HepG2 (cell line): ENCODE data around the gene TM4SF18. TPM values are rescaled to one million over a fixed set of nuclear protein-coding genes. Genes with fewer than 3 reads are reported as not detected.

Experiments
- ATAC-seq: fragments of 200-7000 bp; cut with Tn5 transposase; 3 replicates; pipeline ENCODE4 v1.9.1; 2020; ENCODE audit warnings: mild to moderate bottlenecking, moderate library complexity
- BruUV-seq: library from RNA; stranded (reverse); fragments of 400-500 nt; replicated peaks from 2 replicates; lab custom pipeline; 2021; lab: Mats Ljungman, UMichigan
- CTCF ChIA-PET: fragments of 300-600 bp; formaldehyde crosslinking; extraction: SDS; loops from one replicate; lab custom pipeline; 2021; ENCODE audit warnings: low total read pairs, inconsistent platforms, low intra/inter-chr PET ratio; lab: Yijun Ruan, JAX
- POLR2A ChIA-PET: fragments of 350-600 bp; sonication (Branson Sonifier 250); formaldehyde crosslinking; loops from one replicate; lab custom pipeline; 2020; ENCODE audit warnings: antibody characterized with exemption, inconsistent platforms; lab: Yijun Ruan, JAX
- DNase-seq: peaks from one replicate; pipeline ENCODE4 v3.0.0-alpha.2; 2015; ENCODE audit warnings: low spot score
- FAIRE-seq: peaks from 3 replicates; lab custom pipeline; 2011; peaks lifted over from hg19 to GRCh38; lab: Jason Lieb, UNC
- H2AFZ ChIP-seq: one replicate; pipeline ENCODE4 v1.6.1; 2011; ENCODE audit warnings: low read length, inconsistent platforms
- H3K27ac ChIP-seq: fragments of 300-600 bp; 3 replicates; pipeline ENCODE4 v1.8.0; 2011; ENCODE audit warnings: mixed run types, mild to moderate bottlenecking, mixed read lengths, low read length, inconsistent platforms; ENCODE audit not compliant: insufficient read depth; ENCODE audit errors: extremely low read length
- H3K27me3 ChIP-seq, 2 experiments: fragments of 200-600 bp in 1 of 2; 2 replicates in 1 of 2; 3 replicates in 1 of 2; pipeline versions ENCODE4 v1.6.0 to v1.8.0; 2011; ENCODE audit warnings: low read length in 2 of 2, mild to moderate bottlenecking in 2 of 2, moderate library complexity in 2 of 2, inconsistent platforms in 1 of 2; ENCODE audit not compliant: insufficient read depth in 2 of 2, control insufficient read depth in 1 of 2
- H3K36me3 ChIP-seq, 2 experiments: fragments of 200-600 bp in 1 of 2; replicated peaks in 1 of 2; 2 replicates in 1 of 2; 3 replicates in 1 of 2; pipeline versions ENCODE4 v1.5.1 to v1.8.0; 2011; ENCODE audit warnings: low read length in 2 of 2, inconsistent platforms in 1 of 2; ENCODE audit not compliant: insufficient read depth in 2 of 2, control insufficient read depth in 1 of 2
- H3K4me1 ChIP-seq: 2 replicates; pipeline ENCODE4 v1.5.1; 2012; ENCODE audit warnings: low read length, inconsistent platforms; ENCODE audit not compliant: insufficient read depth
- H3K4me2 ChIP-seq: 2 replicates; pipeline ENCODE4 v1.6.0; 2011; ENCODE audit warnings: low read depth, low read length, inconsistent platforms
- H3K4me3 ChIP-seq, 3 experiments: fragments of 200-600 bp in 1 of 3; sonication (generic), shearing (Covaris generic) in 1 of 3; replicated peaks in 1 of 3; 2 replicates each; pipeline ENCODE4 v1.5.1; 2011 to 2016; ENCODE audit warnings: low read length in 3 of 3, inconsistent platforms in 2 of 3, low read depth in 2 of 3, mild to moderate bottlenecking in 2 of 3, control low read depth in 1 of 3, mixed read lengths in 1 of 3; ENCODE audit not compliant: insufficient read depth in 1 of 3
- H3K79me2 ChIP-seq: one replicate; pipeline ENCODE4 v1.6.1; 2011; ENCODE audit warnings: low read length, inconsistent platforms; ENCODE audit not compliant: insufficient read depth
- H3K9ac ChIP-seq: 2 replicates; pipeline ENCODE4 v1.6.0; 2011; ENCODE audit warnings: mild to moderate bottlenecking, low read depth, low read length, inconsistent platforms; ENCODE audit not compliant: insufficient read depth
- H3K9me3 ChIP-seq: 2 replicates; pipeline ENCODE4 v1.5.1; 2012; ENCODE audit warnings: mild to moderate bottlenecking, low read length
- H4K20me1 ChIP-seq: 2 replicates; pipeline ENCODE4 v1.6.0; 2011; ENCODE audit warnings: inconsistent platforms, mild to moderate bottlenecking, low read length, moderate library complexity; ENCODE audit not compliant: insufficient read depth
- AGO2 ChIP-seq: fragments of 200-400 bp; formaldehyde crosslinking; optimal IDR thresholded peaks from 2 replicates; pipeline ENCODE3; 2017; ENCODE audit warnings: mild to moderate bottlenecking, low read depth, low read length, moderate library complexity
- FIP1L1 ChIP-seq: fragments of 200-400 bp; formaldehyde crosslinking; IDR thresholded peaks from 2 replicates; pipeline ENCODE4 v1.6.1; 2018; ENCODE audit warnings: low read depth, mild to moderate bottlenecking, low read length, moderate library complexity, borderline replicate concordance; ENCODE audit not compliant: insufficient read depth
- HNRNPL ChIP-seq: fragments of 200-400 bp; formaldehyde crosslinking; IDR thresholded peaks from 2 replicates; pipeline ENCODE4 v1.6.1; 2017; ENCODE audit warnings: mild to moderate bottlenecking, low read depth, low read length
- NR3C1 ChIP-seq: sonication (generic); formaldehyde crosslinking; IDR thresholded peaks from 2 replicates; pipeline ENCODE4 v1.4.0; 2020; ENCODE audit warnings: missing genetic modification reagents
- RAD21 ChIP-seq: fragments of 450-650 bp; formaldehyde crosslinking; IDR thresholded peaks from 2 replicates; pipeline ENCODE4 v1.5.0; 2020; ENCODE audit warnings: mild to moderate bottlenecking
- RBFOX2 ChIP-seq: fragments of 200-400 bp; formaldehyde crosslinking; IDR thresholded peaks from 2 replicates; pipeline ENCODE4 v1.6.1; 2017; ENCODE audit warnings: low read depth, mild to moderate bottlenecking, low read length
- TCF7 ChIP-seq: sonication (generic); IDR thresholded peaks from 2 replicates; pipeline ENCODE4 v1.6.1; 2016; ENCODE audit warnings: antibody characterized with exemption, low read depth
- ZC3H4 ChIP-seq: sonication (generic); formaldehyde crosslinking; IDR thresholded peaks from 2 replicates; pipeline ENCODE4 v1.4.0; 2020; ENCODE audit warnings: missing genetic modification reagents, borderline replicate concordance
- ZNF678 ChIP-seq: sonication (generic); formaldehyde crosslinking; IDR thresholded peaks from 2 replicates; pipeline ENCODE4 v1.4.0; 2020; ENCODE audit warnings: mild to moderate bottlenecking, missing genetic modification reagents
- ZNF749 ChIP-seq: sonication (generic); formaldehyde crosslinking; IDR thresholded peaks from 2 replicates; pipeline ENCODE4 v1.8.0; 2022; ENCODE audit warnings: mild to moderate bottlenecking, missing genetic modification reagents, moderate library complexity, borderline replicate concordance
- WGBS: methylation state at CpG from one replicate; pipeline ENCODE4 v1.1.6; 2017; ENCODE audit warnings: low lambda C conversion rate; 5-methylcytosine and 5-hydroxymethylcytosine counted together
- in situ Hi-C: cut with HindIII; loops from 2 replicates; pipeline ENCODE4 v1.10.0; 2017; ENCODE audit warnings: low pct_unique_long_range_greater_than_20kb; ENCODE audit not compliant: extremely low pct_ligation_motif_present
- intact Hi-C: fragments of 100-400 bp; cut with micrococcal nuclease; formaldehyde crosslinking; loops from one replicate; pipeline ENCODE4 v1.10.0; 2022; ENCODE audit not compliant: unreplicated experiment
- polyA plus RNA-seq, 8 experiments: library from polyadenylated mRNA; depleted of rRNA in 3 of 8; stranded (reverse) in 7 of 8; unstranded in 1 of 8; fragments of >200 nt; fragmentation: Illumina TruSeq in 4 of 8; extraction: Trizol in 4 of 8; gene quantifications; 2 replicates each; pipeline versions ENCODE4 v1.2.1 to v1.2.3, GENCODE V29; 2011 to 2016; ENCODE audit warnings: low read depth in 4 of 8, missing spikeins in 1 of 8, mixed read lengths in 1 of 8; ENCODE audit not compliant: insufficient read depth in 1 of 8
- total RNA-seq, 5 experiments: library from RNA; depleted of rRNA; stranded (reverse); fragments of >200 nt; fragmentation: Illumina TruSeq; extraction: Trizol; gene quantifications; 2 replicates each; pipeline ENCODE4 v1.2.3, GENCODE V29; 2016; ENCODE audit warnings: low read depth in 1 of 5
- TF ChIP-seq, protein P1 (sequence below): sonication (generic); formaldehyde crosslinking; IDR thresholded peaks from 2 replicates; pipeline ENCODE4 v1.5.1; 2020; ENCODE audit warnings: mild to moderate bottlenecking, missing genetic modification reagents
- TF ChIP-seq, protein P2 (sequence below): sonication (generic); formaldehyde crosslinking; IDR thresholded peaks from 2 replicates; pipeline ENCODE4 v1.4.0; 2020; ENCODE audit warnings: low read depth, mild to moderate bottlenecking, missing genetic modification reagents
- TF ChIP-seq, protein P3 (sequence below): sonication (generic); formaldehyde crosslinking; IDR thresholded peaks from 2 replicates; pipeline ENCODE4 v1.5.0; 2020; ENCODE audit warnings: mild to moderate bottlenecking, missing genetic modification reagents

TM4SF18 gene
- total and polyA plus RNA-seq, 2 of the 13 experiments (the other 11 are each of a cell fraction or from before 2014, with no cell fraction given): 0.15 TPM; not detected in 1

DNA sequence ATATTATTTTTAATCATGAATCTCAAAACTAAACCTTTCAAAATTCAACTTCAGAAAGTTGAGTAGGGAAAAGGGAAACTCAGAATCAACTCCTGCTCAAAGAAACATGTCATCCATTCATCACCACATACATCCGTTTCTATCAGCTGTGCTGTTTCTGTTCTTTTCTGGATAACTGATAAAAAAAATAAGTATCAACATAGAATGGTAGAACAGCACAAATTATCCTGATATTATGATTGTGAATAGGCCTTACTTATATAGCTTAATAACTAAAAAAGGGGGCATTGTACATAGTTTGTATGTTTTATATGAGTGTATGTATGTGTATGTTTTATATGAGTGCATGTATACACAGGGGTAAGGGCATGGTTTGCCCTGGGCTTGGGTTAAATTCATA is 41.0 kb upstream of the TM4SF18 start:
- POLR2A ChIA-PET: interaction anchor here (1.0 to 10.4 kb wide), 6 partner anchors 8 to 74 kb away, joined by 3 to 265 read pairs (median 14); no protein-coding TSS in a partner anchor
- no peak for ATAC-seq
- FAIRE-seq: no peak
- Histone ChIP-seq H3K4me3 (peak overlapping the region; percentile 78 to 97 (median 82)), H2AFZ (no peak overlapping the region), H3K9ac (peak overlapping the region; percentile 99), H3K36me3 (peaks cover 10 to 45% of the 10 kb centered on the region in 2 experiments), H3K27me3 (peaks cover 0 to 3% of the 10 kb centered on the region in 2 experiments; a peak in 1 of 5 replicates), H3K4me1 (peaks cover 74% of the 10 kb centered on the region), H3K79me2 (peaks cover 83% of the 10 kb centered on the region), H3K4me2 (peak overlapping the region; percentile 96), H3K27ac (peak overlapping the region; percentile 92), H3K9me3 (no peaks in the 10 kb centered on the region), H4K20me1 (peaks cover 11% of the 10 kb centered on the region; the same call in 1 of the 2 replicates)
- in situ Hi-C loops: no loop called here
- no peak for DNase-seq
- CTCF ChIA-PET: no interaction called here
- 34% methylated on average over 1 of the region's 1 CpG for WGBS
- no TSS peak for BruUV-seq
- TF ChIP-seq, protein P1, sequence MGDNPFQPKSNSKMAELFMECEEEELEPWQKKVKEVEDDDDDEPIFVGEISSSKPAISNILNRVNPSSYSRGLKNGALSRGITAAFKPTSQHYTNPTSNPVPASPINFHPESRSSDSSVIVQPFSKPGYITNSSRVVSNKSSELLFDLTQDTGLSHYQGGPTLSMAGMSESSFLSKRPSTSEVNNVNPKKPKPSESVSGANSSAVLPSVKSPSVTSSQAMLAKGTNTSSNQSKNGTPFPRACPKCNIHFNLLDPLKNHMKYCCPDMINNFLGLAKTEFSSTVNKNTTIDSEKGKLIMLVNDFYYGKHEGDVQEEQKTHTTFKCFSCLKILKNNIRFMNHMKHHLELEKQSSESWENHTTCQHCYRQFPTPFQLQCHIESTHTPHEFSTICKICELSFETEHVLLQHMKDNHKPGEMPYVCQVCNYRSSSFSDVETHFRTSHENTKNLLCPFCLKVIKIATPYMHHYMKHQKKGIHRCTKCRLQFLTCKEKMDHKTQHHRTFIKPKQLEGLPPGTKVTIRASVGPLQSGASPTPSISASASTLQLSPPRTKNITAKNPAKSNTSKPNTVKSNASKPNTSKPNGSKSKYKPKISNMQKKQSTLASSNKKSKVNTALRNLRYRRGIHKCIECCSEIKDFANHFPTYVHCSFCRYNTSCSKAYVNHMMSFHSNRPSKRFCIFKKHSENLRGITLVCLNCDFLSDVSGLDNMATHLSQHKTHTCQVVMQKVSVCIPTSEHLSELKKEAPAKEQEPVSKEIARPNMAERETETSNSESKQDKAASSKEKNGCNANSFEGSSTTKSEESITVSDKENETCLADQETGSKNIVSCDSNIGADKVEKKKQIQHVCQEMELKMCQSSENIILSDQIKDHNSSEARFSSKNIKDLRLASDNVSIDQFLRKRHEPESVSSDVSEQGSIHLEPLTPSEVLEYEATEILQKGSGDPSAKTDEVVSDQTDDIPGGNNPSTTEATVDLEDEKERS (CRISPR knock-in tag): no peak
- TF ChIP-seq ZC3H4: no peak
- no peak for TF ChIP-seq FIP1L1
- peak; percentile 58 for TF ChIP-seq RBFOX2
- no peak for TF ChIP-seq ZNF678 (CRISPR knock-in tag)
- TF ChIP-seq RAD21 (CRISPR knock-in tag): no peak
- peak; percentile 41 for TF ChIP-seq AGO2
- TF ChIP-seq HNRNPL: 0 out of 2 replicates have a peak, but pooled peaks have one; percentile 16
- TF ChIP-seq NR3C1 (CRISPR knock-in tag): no peak
- no peak for TF ChIP-seq ZNF749
- TF ChIP-seq TCF7: no peak
- TF ChIP-seq, protein P2, sequence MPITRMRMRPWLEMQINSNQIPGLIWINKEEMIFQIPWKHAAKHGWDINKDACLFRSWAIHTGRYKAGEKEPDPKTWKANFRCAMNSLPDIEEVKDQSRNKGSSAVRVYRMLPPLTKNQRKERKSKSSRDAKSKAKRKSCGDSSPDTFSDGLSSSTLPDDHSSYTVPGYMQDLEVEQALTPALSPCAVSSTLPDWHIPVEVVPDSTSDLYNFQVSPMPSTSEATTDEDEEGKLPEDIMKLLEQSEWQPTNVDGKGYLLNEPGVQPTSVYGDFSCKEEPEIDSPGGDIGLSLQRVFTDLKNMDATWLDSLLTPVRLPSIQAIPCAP: no peak
- TF ChIP-seq, protein P3, sequence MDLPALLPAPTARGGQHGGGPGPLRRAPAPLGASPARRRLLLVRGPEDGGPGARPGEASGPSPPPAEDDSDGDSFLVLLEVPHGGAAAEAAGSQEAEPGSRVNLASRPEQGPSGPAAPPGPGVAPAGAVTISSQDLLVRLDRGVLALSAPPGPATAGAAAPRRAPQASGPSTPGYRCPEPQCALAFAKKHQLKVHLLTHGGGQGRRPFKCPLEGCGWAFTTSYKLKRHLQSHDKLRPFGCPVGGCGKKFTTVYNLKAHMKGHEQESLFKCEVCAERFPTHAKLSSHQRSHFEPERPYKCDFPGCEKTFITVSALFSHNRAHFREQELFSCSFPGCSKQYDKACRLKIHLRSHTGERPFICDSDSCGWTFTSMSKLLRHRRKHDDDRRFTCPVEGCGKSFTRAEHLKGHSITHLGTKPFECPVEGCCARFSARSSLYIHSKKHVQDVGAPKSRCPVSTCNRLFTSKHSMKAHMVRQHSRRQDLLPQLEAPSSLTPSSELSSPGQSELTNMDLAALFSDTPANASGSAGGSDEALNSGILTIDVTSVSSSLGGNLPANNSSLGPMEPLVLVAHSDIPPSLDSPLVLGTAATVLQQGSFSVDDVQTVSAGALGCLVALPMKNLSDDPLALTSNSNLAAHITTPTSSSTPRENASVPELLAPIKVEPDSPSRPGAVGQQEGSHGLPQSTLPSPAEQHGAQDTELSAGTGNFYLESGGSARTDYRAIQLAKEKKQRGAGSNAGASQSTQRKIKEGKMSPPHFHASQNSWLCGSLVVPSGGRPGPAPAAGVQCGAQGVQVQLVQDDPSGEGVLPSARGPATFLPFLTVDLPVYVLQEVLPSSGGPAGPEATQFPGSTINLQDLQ (CRISPR knock-in tag): no peak
- TF ChIP-seq, all 625 proteins: peak for 3
- intact Hi-C loops: loop anchor here (5.0 kb wide), 1 partner anchor 108 kb away; no protein-coding TSS in a partner anchor
